IPS-15b (cell line): ENCODE data around the gene PRR19.

ENCODE experiments used
- H3K27me3 ChIP-seq: one replicate; pipeline ENCODE4 v1.6.1; 2013; ENCODE audit warnings: low read length; ENCODE audit not compliant: control insufficient read depth, insufficient read depth
- H3K36me3 ChIP-seq: one replicate; pipeline ENCODE4 v1.6.1; 2013; ENCODE audit warnings: low read length; ENCODE audit not compliant: control insufficient read depth, insufficient read depth
- H3K4me1 ChIP-seq: one replicate; pipeline ENCODE4 v1.6.1; 2013; ENCODE audit warnings: mild to moderate bottlenecking, low read length; ENCODE audit not compliant: control insufficient read depth, insufficient read depth
- H3K4me3 ChIP-seq: one replicate; pipeline ENCODE4 v1.5.1; 2013; ENCODE audit warnings: low read depth, low read length
- H3K9ac ChIP-seq: one replicate; pipeline ENCODE4 v1.6.1; 2013; ENCODE audit warnings: low read depth, mild to moderate bottlenecking, low read length
- H3K9me3 ChIP-seq: one replicate; pipeline ENCODE4 v1.6.1; 2013; ENCODE audit warnings: mild to moderate bottlenecking, low read length; ENCODE audit not compliant: control insufficient read depth, insufficient read depth

PRR19 gene

GRCh38 chr19:42273407-42274064, 28.4 kb upstream of the PRR19 start:
- no peak overlapping the region for H3K4me3 ChIP-seq
- no peaks in the 10 kb centered on the region for H3K27me3 ChIP-seq
- no peak overlapping the region for H3K9ac ChIP-seq
- no peaks in the 10 kb centered on the region for H3K9me3 ChIP-seq
- peaks cover 5% of the 10 kb centered on the region for H3K4me1 ChIP-seq
- peaks cover 12% of the 10 kb centered on the region for H3K36me3 ChIP-seq

- Histone ChIP-seq H3K4me3 (no peak overlapping the region), H3K27me3 (no peaks in the 10 kb centered on the region), H3K36me3 (peaks cover 12% of the 10 kb centered on the region), H3K9ac (no peak overlapping the region), H3K4me1 (peaks cover 5% of the 10 kb centered on the region), H3K9me3 (no peaks in the 10 kb centered on the region)
These were observed 27.8 kb upstream of the PRR19 start for GRCh38 chr19:42274065-42274682.

GRCh38 chr19:42275103-42275502, 26.8 kb upstream of the PRR19 start:
- Histone ChIP-seq H3K9me3 (no peaks in the 10 kb centered on the region), H3K4me3 (no peak overlapping the region), H3K4me1 (peaks cover 5% of the 10 kb centered on the region), H3K9ac (no peak overlapping the region), H3K36me3 (peaks cover 12% of the 10 kb centered on the region), H3K27me3 (no peaks in the 10 kb centered on the region)

GRCh38 chr19:42275517-42275916, 26.4 kb upstream of the PRR19 start:
- no peak overlapping the region for H3K9ac ChIP-seq
- H3K36me3 ChIP-seq, result peaks cover 12% of the 10 kb centered on the region

GRCh38 chr19:42276284-42276683, 25.6 kb upstream of the PRR19 start:
- Histone ChIP-seq H3K9me3 (no peaks in the 10 kb centered on the region), H3K36me3 (peaks cover 12% of the 10 kb centered on the region), H3K4me3 (no peak overlapping the region), H3K27me3 (no peaks in the 10 kb centered on the region), H3K9ac (no peak overlapping the region), H3K4me1 (peaks cover 3% of the 10 kb centered on the region)

More at GRCh38 chr19:42275517-42275916, 26.4 kb upstream of the PRR19 start:
- Histone ChIP-seq H3K27me3 (no peaks in the 10 kb centered on the region), H3K4me1 (peaks cover 3% of the 10 kb centered on the region), H3K9me3 (no peaks in the 10 kb centered on the region), H3K4me3 (no peak overlapping the region)

- H3K9ac ChIP-seq, result no peak overlapping the region
- no peak overlapping the region for H3K4me3 ChIP-seq
- H3K9me3 ChIP-seq, result no peaks in the 10 kb centered on the region
- H3K4me1 ChIP-seq, result peaks cover 7% of the 10 kb centered on the region
- H3K36me3 ChIP-seq, result peaks cover 12% of the 10 kb centered on the region
- H3K27me3 ChIP-seq, result no peaks in the 10 kb centered on the region
These were observed 25.1 kb upstream of the PRR19 start for GRCh38 chr19:42276821-42277220.

- Histone ChIP-seq H3K9me3 (no peaks in the 10 kb centered on the region), H3K36me3 (peaks cover 12% of the 10 kb centered on the region), H3K9ac (no peak overlapping the region), H3K4me1 (peaks cover 15% of the 10 kb centered on the region), H3K27me3 (no peaks in the 10 kb centered on the region), H3K4me3 (no peak overlapping the region)
These were observed 24.0 kb upstream of the PRR19 start for GRCh38 chr19:42277821-42278451.

GRCh38 chr19:42278452-42279154, 23.3 kb upstream of the PRR19 start:
- Histone ChIP-seq H3K27me3 (no peaks in the 10 kb centered on the region), H3K4me3 (no peak overlapping the region), H3K4me1 (peaks cover 20% of the 10 kb centered on the region), H3K9ac (no peak overlapping the region), H3K9me3 (no peaks in the 10 kb centered on the region), H3K36me3 (peaks cover 6% of the 10 kb centered on the region)

GRCh38 chr19:42279155-42279901, 22.6 kb upstream of the PRR19 start:
- H3K4me3 ChIP-seq, result peak overlapping the region; percentile 67
- H3K9ac ChIP-seq, result peak overlapping the region; percentile 76
- H3K4me1 ChIP-seq, result peaks cover 20% of the 10 kb centered on the region

GRCh38 chr19:42279902-42280814, 21.8 kb upstream of the PRR19 start:
- peak overlapping the region; percentile 76 for H3K9ac ChIP-seq
- H3K4me3 ChIP-seq, result peak overlapping the region; percentile 67
- no peaks in the 10 kb centered on the region for H3K9me3 ChIP-seq
- peaks cover 20% of the 10 kb centered on the region for H3K4me1 ChIP-seq
- H3K27me3 ChIP-seq, result no peaks in the 10 kb centered on the region
- no peaks in the 10 kb centered on the region for H3K36me3 ChIP-seq

More at GRCh38 chr19:42279155-42279901, 22.6 kb upstream of the PRR19 start:
- Histone ChIP-seq H3K9me3 (no peaks in the 10 kb centered on the region), H3K27me3 (no peaks in the 10 kb centered on the region), H3K36me3 (no peaks in the 10 kb centered on the region)
